Umbilical cord (tissue), 2 donors: ENCODE measurements around the gene EPHA5. TPM values are rescaled to one million over a fixed set of nuclear protein-coding genes. Genes with fewer than 3 reads are reported as not detected.

Experiments used
- DNase-seq: peaks from one replicate; pipeline ENCODE4 v3.0.0-alpha.2; 2015; ENCODE audit warnings: low spot score
- total RNA-seq: library from RNA; depleted of rRNA; stranded (reverse); fragments of >200 nt; gene quantifications from one replicate; pipeline ENCODE4 v1.2.3, GENCODE V29; 2014; ENCODE audit warnings: low replicate concordance; ENCODE audit not compliant: insufficient read depth

Gene EPHA5
- total RNA-seq, 1 donor from 2014 or later = 5.3 TPM

DNA sequence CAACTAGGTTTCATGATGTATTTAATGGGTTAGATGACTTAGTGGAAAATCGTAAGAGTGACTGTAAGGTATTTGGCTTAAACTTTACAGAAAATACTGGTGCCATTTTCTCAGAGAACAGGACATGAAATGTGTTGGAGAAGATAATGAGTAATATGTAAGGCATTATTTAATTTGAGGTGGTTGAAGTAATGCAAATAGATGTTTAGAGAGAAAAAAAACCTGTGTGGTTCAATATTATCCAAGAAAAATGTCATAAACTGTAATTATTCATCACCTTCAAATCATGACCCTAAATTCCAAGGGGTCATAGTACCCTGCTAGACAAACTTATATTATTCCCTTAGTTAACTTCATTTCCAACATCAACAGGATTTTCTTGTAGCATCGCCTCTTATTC lies 171.7 kb downstream of the EPHA5 start:
- no peak for DNase-seq

DNA sequence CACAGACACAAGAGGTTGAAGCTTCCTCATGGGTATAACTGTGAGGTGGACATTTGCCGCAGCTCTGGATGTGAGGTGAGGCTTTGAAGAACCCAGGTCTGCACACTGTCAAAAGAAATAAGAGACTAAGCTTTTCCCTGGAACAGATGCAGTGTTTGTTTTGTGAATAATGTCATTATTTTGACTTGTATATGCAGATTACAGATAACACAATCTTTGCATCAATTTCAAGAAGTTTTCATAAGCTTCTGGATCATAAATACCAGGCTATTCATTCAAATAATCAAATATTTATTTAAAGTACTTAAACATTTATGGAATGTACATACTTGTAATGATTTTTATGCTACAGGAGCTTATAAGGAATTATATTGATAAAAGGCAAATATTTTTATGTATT lies 174.8 kb downstream of the EPHA5 start:
- DNase-seq = no peak

DNA sequence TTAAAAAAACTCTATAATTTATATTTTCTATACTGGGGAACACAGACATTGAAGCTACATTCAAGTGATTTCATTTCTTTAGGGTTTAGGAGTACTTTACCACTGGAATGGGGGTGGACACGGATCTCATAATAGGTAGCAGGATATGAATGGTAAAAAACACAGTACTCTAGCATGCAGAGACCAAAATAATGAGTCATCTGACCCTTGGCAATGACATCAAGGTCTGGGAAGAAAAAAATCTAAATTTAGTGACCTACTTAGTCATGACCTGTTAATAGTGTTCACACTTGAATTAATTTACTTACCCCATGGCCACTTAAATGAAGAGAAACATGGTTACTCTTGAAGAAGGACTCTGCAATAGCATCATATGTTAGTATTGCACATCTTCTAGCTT lies 187.9 kb downstream of the EPHA5 start:
- no peak for DNase-seq

DNA sequence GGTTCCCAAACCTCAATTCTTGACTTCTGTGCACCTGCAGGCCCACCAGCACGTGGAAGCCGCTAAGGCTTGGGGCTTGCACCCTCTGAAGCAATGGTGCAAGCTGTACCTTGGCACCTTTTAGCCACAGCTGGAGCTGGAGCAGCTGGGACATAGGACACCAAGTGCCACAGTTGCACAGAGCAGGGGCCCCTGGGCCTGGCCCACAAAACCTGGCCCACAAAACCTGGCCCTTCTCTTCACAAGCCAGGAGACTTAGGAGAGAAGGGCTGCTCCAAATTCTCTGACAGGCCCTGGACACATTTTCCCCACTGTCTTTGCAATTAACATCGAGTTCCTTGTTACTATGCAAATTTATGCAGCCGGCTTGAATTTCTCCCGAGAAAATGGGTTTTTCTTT lies 197.8 kb downstream of the EPHA5 start:
- no peak for DNase-seq

DNA sequence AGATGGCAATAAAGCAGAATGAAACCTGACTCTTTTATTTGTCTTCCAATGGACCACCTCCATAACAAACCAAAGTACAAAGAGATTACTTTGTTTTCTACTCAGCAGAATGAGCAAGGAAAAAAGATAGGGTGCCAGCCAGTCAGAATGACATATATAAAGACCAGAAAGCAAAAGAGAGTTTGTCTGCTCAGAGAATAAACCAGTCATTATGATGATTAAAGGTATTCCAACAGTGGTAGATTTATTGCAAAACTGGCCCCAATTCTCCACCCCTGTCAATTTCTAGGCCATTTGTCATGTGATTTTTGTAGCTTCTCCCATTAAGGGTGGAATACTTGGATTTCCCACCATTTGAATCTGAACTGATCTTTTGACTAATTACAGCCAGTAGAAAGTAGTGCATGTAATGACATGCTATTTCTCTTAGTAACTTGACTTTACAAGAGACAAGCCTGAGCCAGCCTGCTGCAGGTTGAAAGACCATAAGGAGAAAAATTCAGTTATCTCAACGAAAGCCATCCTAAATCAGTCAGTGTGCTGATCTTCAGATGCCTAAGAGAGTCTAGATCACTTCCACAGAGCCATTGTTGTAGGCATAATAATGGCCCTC lies 203.1 kb downstream of the EPHA5 start:
- peak; percentile 48 for DNase-seq

DNA sequence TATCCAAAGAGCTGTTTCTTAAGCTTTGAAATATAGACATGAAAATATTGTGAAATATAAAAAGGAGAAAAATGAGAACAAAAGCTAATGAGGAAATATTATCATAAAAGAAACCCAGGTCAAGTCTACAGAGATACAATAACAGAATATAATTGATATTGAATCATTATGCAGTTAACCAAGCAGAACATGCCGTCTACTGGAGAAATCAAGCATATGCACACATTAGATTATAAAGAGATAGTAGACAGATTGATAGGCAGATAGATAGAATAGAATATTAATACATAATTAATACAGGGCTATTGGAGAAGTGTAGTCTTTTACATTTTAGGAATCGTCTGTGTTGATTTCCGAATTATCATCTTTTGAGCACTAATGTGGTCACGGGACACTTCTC lies 208.5 kb downstream of the EPHA5 start:
- DNase-seq = no peak

DNA sequence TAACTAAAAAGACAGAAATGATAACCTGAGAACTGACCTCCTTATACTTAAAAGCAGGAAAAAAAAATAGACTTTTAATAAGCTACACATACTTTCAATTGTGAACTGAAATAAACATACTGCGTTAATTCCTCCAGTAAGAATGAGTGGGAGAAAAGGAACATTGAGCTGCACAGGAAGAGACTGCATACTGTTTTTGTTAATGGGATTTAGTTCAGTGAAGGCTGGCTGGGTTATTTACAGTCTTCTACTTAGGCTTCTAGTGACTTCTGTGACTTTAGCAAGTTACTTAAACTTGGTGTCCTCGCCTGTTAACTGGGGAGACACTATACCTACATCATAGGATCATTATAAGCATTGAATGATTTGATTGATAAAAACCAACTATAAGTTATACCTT lies 213.3 kb downstream of the EPHA5 start:
- DNase-seq = no peak

DNA sequence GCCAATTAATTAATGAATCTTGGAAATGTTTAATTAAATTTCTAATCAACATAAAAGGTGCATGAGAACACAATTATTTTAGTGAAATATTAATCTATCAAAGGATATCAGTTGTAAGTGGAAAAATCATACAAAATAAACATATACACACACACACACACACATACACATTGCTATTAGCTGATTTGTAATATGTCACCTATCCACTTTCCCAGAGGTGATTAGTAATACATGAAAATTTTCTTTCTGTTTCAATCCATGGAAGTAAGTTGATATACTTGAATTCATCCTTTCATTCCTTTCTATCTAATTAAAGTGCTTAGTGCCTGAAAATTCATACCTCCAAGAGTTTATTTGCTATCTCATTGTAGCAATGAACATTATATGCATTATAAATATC lies 213.7 kb downstream of the EPHA5 start:
- no peak for DNase-seq

DNA sequence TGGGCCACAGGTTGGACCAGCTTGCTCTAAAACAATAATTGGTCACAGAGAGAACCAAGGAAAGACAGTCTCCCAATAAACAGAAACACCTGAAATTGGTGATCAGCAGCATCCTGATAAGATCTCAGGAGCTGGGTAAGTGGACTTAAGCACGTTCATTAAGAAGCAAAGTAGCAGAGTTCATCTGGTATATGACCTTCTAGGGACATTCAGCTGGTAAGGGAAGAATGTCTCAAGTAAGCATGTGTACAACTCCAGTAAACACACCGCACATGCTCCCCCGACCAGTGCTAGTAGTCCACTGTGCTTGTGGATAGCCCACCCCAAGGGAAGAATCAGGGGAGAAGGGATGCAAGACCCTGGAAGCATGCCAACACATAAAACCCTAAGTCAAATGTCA lies 216.9 kb downstream of the EPHA5 start:
- no peak for DNase-seq

DNA sequence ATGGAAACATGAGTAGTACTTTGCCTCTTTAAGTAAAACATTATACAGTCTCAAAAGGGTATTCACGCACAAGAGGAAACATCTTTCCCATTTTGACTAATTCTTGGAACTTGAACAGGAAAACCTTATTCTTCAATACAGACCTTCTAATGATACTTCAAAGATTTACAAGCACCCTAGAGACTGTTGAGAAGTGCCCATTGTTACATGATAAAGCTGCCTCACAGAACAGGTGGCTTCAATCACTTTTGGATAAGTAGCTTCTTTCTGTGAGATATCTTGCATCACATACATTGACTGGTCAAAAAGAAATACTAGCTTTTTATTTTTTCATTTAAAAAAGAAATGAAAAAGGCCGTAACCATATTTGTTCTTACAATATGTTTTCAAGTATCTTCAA lies 219.4 kb downstream of the EPHA5 start:
- DNase-seq = no peak

DNA sequence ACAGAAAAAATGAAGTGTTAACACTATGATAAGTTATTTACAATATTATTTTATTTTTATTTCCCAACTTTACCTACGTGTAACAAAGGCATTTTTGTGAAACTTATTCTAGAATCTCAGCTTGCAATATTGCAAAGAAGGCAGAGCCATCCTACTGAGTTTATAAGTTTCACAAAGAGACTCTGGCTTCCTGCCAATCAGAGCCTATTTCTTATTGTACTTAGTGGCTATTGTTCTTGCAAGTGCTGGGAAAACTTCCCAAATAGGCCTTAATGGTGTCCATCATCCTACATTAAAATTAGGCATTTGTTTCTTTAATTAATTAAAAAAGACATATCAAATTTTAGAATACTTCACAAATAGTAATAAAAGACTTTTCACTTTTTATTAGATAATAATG lies 233.2 kb downstream of the EPHA5 start:
- DNase-seq = no peak

DNA sequence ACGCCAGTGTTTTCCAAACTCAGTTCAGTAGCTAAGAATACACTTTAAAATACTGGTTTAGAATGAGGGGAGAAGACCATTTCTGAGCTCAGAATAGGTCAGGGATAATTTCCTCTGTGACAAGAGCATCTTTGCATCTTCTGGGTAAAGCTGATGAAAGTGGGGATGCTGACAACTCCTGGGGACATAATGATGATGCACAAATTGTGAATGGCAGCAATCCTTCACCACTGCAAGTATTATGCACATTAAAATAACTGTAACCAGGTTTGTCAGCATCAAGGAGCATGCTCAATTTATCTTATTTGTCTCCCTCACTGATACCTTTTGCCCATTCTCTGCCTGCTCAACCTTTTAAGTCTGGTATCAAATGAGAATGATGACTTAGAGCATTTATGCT lies 248.2 kb downstream of the EPHA5 start:
- DNase-seq = no peak

DNA sequence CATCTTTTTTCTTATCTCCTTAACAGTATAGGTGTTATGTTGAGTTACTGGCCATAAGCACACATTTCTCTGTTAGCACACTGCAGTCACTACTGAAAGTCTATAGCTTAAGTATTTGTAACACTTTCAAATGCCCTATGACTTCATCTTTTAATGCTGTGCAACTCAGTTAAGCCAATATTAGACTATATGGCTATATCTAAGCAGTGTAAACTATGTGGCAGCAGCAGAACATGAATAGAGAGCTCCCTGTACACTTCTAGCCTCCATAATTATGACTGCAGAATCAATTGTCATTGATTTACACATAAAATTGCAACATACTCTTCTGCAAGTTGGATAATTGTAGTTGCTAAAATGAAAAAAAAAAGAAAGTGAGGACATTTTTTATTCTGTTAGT lies 250.3 kb downstream of the EPHA5 start:
- DNase-seq = no peak

DNA sequence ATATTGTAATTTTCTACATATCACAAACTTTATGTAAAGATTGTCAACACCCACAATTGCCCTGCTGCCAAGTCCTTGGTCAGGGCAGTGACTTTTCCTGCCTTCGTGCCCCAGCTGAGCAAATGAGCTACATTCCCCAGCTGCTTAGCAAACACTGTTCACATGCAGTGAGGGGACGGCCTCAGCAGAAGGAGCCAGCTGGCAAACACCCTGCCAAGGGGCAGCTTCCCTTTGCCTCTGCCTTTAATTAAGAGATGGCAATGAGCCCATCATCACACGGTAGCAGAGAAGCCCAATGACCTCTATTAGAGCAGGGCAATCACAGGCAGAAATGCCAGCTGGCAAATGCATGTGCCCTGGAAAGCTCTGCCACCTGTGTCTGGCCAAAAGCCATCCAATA lies 253.4 kb downstream of the EPHA5 start:
- DNase-seq = peak; percentile 11

DNA sequence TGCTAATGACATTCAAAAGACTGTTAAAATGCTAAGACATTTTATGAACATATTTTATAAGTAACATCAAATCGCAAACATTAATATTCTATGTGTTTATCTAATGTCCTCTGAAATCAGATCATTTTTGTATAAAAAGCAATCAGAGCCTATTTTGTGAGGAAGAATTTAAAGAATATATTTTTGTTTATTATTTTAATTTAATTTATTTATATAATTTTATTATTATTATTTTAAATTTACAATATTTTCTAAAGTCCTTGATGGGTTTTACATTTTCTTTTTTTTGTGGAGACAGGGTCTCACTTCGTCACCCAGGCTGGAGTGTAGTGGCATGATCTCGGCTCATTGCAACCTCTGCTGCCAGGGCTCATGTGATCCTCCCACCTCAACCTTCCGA lies 262.8 kb downstream of the EPHA5 start:
- DNase-seq = no peak

DNA sequence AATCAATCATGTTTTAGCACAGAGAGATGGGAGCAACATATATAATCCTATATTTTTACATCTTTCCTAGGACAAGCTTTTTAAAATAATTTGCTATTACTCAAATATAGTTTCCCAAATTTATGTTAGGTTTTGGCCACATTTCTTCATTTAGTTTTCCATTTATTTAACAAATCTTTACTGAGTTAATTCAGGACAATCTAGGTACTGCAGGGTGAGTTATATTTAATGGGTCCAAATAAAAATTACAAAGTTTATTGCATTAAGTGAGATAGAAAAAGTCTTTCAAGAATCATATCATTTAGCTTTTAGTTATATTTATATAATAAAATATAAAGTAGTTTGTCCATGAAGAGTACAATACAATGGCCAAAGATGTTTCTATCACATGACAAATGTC lies 269.2 kb downstream of the EPHA5 start:
- no peak for DNase-seq

DNA sequence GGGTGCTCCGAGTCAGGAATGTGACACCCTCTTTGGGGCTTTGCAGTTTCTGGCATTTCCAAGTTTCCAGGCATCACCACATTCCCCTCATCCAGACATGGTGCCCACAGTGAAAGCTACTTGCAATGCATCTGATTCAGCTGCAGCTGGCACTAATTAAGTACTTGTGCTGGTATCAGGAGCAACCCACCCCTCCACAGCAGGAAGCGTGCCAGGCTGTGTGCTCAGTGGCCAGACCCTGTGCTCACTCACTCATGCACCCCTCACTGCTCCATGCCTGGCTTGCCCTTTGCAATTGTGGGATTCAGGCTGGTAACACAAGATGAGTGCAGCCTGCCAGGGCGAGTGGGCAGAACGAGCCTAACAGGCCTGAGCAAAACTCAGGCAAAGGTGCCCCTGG lies 271.2 kb downstream of the EPHA5 start:
- DNase-seq = no peak

DNA sequence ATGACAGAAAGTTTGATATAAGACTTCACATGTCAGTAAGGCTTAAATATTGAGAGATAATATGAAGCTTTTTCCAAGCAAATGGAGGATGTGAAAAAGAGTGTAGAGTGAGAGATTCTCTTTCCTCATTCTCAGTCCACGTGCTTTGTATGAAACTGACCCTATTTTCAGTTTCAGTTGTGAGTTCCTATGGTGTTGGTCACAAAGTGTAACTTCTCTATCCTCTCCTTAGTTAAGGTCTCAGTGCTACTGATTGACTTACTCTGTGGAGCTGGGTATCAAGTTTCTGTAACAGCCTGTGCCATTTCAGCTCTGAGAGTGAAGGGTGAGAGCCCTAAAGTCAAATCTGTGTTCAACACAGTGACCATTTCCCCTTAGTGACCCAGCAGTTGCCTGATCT lies 277.2 kb downstream of the EPHA5 start:
- DNase-seq = no peak

DNA sequence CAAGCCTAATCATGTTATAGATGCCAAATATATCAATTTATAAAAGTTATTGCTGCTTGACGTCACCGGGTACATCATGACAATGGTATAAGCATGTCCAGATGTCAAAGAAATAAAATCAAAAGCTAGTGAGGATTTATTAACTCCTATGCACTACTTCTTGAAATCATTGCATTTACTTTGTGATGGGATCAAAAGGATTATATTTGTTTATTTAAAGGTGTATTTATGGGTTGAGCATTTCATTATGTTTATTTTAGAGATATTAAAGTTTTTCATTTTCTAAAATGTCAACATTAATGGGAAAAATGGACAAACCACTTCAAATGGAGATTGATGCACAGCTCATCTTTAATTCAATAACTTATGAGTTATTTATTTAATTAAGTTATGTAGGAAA lies 277.8 kb downstream of the EPHA5 start:
- no peak for DNase-seq

DNA sequence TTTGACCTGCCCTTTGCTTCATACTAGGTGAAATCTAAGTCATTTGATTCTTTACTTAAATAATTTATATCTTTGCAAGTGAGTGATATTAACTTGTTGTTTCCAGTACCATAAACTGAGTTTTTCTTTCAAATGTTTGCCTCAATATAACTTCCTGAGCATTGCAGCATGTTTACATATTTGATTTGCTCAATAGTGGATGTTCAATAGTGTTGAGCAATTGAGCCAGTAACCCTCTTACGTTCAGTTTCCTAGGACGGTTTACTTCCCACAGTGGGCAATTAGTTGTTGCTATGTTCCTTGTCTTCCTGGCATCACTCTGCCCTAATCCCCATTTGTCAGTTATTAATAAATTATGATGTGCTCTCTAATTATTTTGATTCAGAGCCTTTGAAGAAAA lies 278.5 kb downstream of the EPHA5 start:
- no peak for DNase-seq

DNA sequence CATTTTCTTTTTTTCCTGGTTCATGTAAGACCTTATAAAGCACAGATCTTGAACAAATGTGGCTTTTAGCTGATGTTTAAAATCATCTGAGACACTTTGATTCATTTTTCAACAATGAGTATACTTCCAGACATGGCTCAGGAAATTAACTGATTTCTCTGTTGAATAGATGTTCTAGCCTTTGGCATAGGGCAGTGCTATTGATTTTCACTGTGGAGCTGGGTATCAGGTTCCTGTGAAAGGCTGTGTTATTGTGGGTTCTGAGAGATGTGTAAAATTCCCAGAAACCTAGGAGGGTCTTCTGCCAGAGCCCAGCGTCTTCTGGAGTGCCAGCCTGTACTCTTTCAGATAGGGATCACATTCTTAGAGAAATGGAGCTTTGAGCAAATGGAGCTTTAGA lies 278.9 kb downstream of the EPHA5 start:
- no peak for DNase-seq

DNA sequence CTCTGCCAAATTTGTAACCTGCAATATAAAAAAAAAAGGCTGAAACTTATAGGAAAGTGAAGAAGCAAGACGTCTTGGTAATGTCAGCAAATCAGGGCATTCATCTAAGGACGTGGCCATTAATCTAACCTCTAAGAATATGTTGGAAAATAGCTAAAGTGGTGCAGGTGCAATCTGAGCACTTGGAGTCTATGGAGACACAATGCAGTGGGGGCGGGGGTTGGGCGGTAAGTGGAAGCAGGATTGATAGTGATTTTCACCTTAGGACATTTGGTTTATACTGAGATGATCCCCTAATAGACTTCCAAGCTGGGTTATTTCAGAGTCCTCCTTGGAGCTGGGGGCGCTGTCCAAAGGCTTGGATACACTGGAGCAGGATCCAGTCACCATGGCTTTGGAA lies 283.4 kb downstream of the EPHA5 start:
- no peak for DNase-seq

DNA sequence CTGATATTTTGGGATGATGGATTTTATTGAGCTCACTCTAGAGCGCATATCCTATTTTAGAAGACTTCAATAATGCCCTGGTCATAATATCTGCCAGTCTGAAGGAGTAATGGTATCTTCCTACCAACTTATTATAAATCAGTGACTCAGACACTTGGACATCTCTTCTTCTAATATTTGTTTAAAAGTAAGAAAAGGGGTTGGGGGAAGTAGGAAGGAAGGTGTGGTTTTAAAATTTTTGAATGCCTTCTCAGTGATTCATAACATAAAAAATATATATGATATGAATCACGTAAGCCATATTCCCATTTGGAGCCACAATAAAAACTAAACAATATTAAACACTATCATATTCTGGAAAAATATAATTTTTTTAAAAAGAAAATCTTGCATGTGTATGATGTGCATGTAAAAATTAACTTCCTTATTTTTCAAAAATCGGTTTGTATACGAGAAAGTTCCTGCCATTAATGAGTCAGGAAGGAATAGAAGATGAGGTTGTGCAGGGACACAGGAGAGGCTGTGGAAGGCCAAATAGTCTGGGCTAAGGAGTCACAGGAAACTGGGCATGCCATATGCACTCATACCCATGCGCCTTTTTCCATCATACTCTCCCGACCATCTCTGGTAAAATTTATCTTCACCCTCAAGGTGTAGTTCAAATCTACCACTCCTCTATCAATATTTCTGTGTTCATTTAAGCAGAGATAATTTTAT lies 286.5 kb downstream of the EPHA5 start:
- DNase-seq = no peak

DNA sequence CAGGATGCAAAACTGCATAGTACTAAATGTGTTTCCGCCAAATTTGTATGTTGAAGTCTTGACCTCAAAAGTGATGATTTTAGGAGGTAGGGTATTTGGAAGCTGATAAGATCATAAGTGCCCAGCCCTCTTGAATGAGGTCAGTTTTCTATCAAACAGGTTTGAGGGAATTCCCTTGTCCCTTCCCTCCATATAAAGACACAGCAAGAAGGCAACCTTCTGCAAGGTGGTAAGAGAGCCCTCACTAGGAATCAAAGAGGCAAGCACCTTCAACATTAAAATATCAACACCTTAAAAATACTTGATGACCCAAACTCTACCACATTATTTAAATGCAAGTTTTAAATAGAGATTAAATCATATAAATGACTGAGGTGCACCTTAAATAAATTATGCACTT lies 288.6 kb downstream of the EPHA5 start:
- DNase-seq = no peak
